Measurements from ENCODE around the gene DMRT1. TPM values are rescaled to one million over a fixed set of nuclear protein-coding genes. Genes with fewer than 3 reads are reported as not detected.

Gene DMRT1
- total RNA-seq, 2 donors from 2014 or later = not detected

DNA sequence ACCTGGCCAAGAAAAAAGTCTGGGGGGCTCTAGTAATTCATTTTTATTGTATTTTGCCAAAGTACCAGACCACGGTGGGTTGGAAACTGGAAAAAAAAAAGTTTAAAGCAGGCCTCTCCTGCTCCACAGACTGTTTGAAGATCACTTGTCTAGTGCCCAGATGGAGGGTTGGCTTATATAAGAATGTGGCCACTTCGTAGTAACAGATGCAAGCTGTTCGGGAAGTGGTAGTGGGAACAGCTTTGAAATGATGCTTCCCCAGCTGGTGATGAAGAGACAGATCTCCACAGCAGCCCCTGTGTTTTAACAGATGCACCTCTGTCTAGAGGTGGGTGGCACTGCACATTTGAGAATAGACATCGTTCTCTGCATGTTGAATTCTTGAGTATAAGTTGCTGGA is 80.7 kb downstream of the DMRT1 start:
- Histone ChIP-seq H3K4me1 (ENCODE audit: control insufficient read depth, insufficient read depth, low read length) (no peaks in the 10 kb centered on the region), H3K27ac (ENCODE audit: low read depth, low read length) (no peak overlapping the region), H3K36me3 (ENCODE audit: control insufficient read depth, insufficient read depth, low read length) (no peaks in the 10 kb centered on the region), H3K27me3 (ENCODE audit: control insufficient read depth, insufficient read depth, low read length, poor library complexity, severe bottlenecking) (no peaks in the 10 kb centered on the region), H3K9ac (ENCODE audit: extremely low read depth, low read length, poor library complexity, severe bottlenecking) (no peak overlapping the region), H3K4me3 (ENCODE audit: low read length) (no peak overlapping the region), H3K9me3 (ENCODE audit: control insufficient read depth, low read length) (no peaks in the 10 kb centered on the region)
- H3K9me3 Mint-ChIP-seq = no peaks in the 10 kb centered on the region
- no peak for DNase-seq
- no peaks in the 10 kb centered on the region for H3K4me1 Mint-ChIP-seq
- peaks cover 9% of the 10 kb centered on the region for H3K27me3 Mint-ChIP-seq (ENCODE audit: insufficient read depth)
- TF ChIP-seq, protein P1, sequence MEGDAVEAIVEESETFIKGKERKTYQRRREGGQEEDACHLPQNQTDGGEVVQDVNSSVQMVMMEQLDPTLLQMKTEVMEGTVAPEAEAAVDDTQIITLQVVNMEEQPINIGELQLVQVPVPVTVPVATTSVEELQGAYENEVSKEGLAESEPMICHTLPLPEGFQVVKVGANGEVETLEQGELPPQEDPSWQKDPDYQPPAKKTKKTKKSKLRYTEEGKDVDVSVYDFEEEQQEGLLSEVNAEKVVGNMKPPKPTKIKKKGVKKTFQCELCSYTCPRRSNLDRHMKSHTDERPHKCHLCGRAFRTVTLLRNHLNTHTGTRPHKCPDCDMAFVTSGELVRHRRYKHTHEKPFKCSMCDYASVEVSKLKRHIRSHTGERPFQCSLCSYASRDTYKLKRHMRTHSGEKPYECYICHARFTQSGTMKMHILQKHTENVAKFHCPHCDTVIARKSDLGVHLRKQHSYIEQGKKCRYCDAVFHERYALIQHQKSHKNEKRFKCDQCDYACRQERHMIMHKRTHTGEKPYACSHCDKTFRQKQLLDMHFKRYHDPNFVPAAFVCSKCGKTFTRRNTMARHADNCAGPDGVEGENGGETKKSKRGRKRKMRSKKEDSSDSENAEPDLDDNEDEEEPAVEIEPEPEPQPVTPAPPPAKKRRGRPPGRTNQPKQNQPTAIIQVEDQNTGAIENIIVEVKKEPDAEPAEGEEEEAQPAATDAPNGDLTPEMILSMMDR (conservative IDR thresholded peaks at IDR 0.05) = no peak
- no peaks in the 10 kb centered on the region for H3K36me3 Mint-ChIP-seq (ENCODE audit: low read depth)
- H3K27ac Mint-ChIP-seq = no peak overlapping the region
- 92 to 93% methylated on average over 3 to 4 of the region's 4 CpGs for WGBS, 2 experiments (ENCODE audit: insufficient coverage in 1 of 2, insufficient read length in 1 of 2)
- no peak overlapping the region for H3K4me3 Mint-ChIP-seq

DNA sequence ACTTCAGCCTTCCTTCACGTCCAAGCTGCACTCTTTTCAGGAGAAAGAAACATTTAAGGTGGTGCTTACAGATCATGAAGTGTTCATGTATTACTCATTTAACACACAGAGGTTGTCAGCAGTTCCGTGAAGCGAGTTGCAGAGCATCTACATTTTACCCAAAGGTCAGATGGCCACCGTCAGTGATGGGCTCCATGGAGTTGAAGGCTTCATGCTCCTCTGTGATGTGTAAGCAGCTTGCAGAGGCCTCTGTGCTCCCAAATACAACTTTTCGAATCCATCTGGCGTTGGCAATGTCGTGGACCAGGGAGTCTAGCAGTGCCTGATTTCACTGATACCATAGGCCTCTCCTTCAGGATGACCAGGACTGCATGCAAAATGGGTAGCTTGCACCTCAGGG is 81.2 kb downstream of the DMRT1 start:
- Histone ChIP-seq H3K36me3 (ENCODE audit: control insufficient read depth, insufficient read depth, low read length) (no peaks in the 10 kb centered on the region), H3K9me3 (ENCODE audit: control insufficient read depth, low read length) (no peaks in the 10 kb centered on the region), H3K27ac (ENCODE audit: low read depth, low read length) (no peak overlapping the region), H3K9ac (ENCODE audit: extremely low read depth, low read length, poor library complexity, severe bottlenecking) (no peak overlapping the region), H3K4me1 (ENCODE audit: control insufficient read depth, insufficient read depth, low read length) (no peaks in the 10 kb centered on the region), H3K27me3 (ENCODE audit: control insufficient read depth, insufficient read depth, low read length, poor library complexity, severe bottlenecking) (no peaks in the 10 kb centered on the region), H3K4me3 (ENCODE audit: low read length) (no peak overlapping the region)
- TF ChIP-seq, protein P1 (conservative IDR thresholded peaks at IDR 0.05) = no peak
- DNase-seq = no peak
- Mint-ChIP-seq H3K4me1 (no peaks in the 10 kb centered on the region), H3K4me3 (no peak overlapping the region), H3K36me3 (ENCODE audit: low read depth) (no peaks in the 10 kb centered on the region), H3K27ac (no peak overlapping the region), H3K9me3 (no peaks in the 10 kb centered on the region), H3K27me3 (ENCODE audit: insufficient read depth) (peaks cover 9% of the 10 kb centered on the region)
- 92 to 99% methylated on average over 7 of the region's 7 CpGs for WGBS, 2 experiments (ENCODE audit: insufficient coverage in 1 of 2, insufficient read length in 1 of 2)

DNA sequence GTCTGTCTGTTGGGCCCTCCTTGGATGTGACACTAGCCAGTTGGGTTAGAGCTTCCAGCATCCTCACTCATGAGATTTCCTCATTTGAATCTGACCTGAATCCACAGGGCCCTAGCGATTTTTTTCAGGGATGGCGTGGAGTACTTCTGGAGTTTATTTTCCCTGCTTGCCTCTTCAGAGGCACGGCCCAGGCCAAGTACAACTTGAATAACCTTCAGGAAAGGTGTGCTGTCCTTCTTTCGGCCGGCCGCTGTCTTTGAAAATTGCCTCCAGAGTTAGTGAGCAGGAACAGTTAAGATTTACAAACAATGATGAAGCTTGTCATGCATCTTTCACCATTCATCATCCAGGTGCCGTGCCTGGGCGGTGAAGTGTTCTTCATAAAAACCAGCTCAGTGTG is 85.5 kb downstream of the DMRT1 start:
- H3K9me3 Mint-ChIP-seq = no peaks in the 10 kb centered on the region
- TF ChIP-seq, protein P1 (conservative IDR thresholded peaks at IDR 0.05) = no peak
- H3K4me1 Mint-ChIP-seq = no peaks in the 10 kb centered on the region
- Histone ChIP-seq H3K4me3 (ENCODE audit: low read length) (no peak overlapping the region), H3K27me3 (ENCODE audit: control insufficient read depth, insufficient read depth, low read length, poor library complexity, severe bottlenecking) (no peaks in the 10 kb centered on the region), H3K27ac (ENCODE audit: low read depth, low read length) (no peak overlapping the region), H3K36me3 (ENCODE audit: control insufficient read depth, insufficient read depth, low read length) (no peaks in the 10 kb centered on the region), H3K9ac (ENCODE audit: extremely low read depth, low read length, poor library complexity, severe bottlenecking) (no peak overlapping the region), H3K4me1 (ENCODE audit: control insufficient read depth, insufficient read depth, low read length) (no peaks in the 10 kb centered on the region), H3K9me3 (ENCODE audit: control insufficient read depth, low read length) (no peaks in the 10 kb centered on the region)
- no peak for DNase-seq
- H3K27ac Mint-ChIP-seq = no peak overlapping the region
- peaks cover 6% of the 10 kb centered on the region for H3K27me3 Mint-ChIP-seq (ENCODE audit: insufficient read depth)
- no peak overlapping the region for H3K4me3 Mint-ChIP-seq
- no peaks in the 10 kb centered on the region for H3K36me3 Mint-ChIP-seq (ENCODE audit: low read depth)
- WGBS, 2 experiments (ENCODE audit: insufficient coverage in 1 of 2, insufficient read length in 1 of 2) = 94 to 97% methylated on average over 6 to 8 of the region's 8 CpGs

Data from endodermal cell (in vitro differentiated cells).